Smooth muscle cell (in vitro differentiated cells): ENCODE data around the gene HOXD13. TPM values are rescaled to one million over a fixed set of nuclear protein-coding genes. Genes with fewer than 3 reads are reported as not detected.

ENCODE experiments used
- DNase-seq: peaks from one replicate; lab custom pipeline; 2025; ENCODE audit not compliant: unreplicated experiment; lab: John Stamatoyannopoulos, UW
- H2AFZ ChIP-seq: fragments of 200-600 bp; sonication (generic); 2 replicates; pipeline ENCODE4 v1.6.0; 2016; ENCODE audit warnings: antibody characterized with exemption, low read depth, mild to moderate bottlenecking
- H3F3A ChIP-seq: fragments of 200-600 bp; sonication (generic); 2 replicates; pipeline ENCODE4 v1.6.0; 2017; ENCODE audit warnings: antibody characterized with exemption, low read depth
- H3K27ac ChIP-seq: fragments of 200-600 bp; sonication (generic); 2 replicates; pipeline ENCODE4 v1.5.1; 2016; ENCODE audit warnings: low read depth, mild to moderate bottlenecking
- H3K27me3 ChIP-seq: fragments of 200-600 bp; sonication (generic); 2 replicates; pipeline ENCODE4 v1.6.1; 2016; ENCODE audit warnings: low read depth, mild to moderate bottlenecking
- H3K36me3 ChIP-seq: fragments of 200-600 bp; sonication (generic); 2 replicates; pipeline ENCODE4 v1.5.1; 2016; ENCODE audit warnings: low read depth
- H3K4me1 ChIP-seq: fragments of 200-600 bp; sonication (generic); 2 replicates; pipeline ENCODE4 v1.5.1; 2016; ENCODE audit warnings: low read depth
- H3K4me2 ChIP-seq: fragments of 200-600 bp; sonication (generic); 2 replicates; pipeline ENCODE4 v1.6.0; 2016; ENCODE audit warnings: mild to moderate bottlenecking
- H3K4me3 ChIP-seq: fragments of 200-600 bp; sonication (generic); 2 replicates; pipeline ENCODE4 v1.5.1; 2016; ENCODE audit warnings: mild to moderate bottlenecking
- H3K79me2 ChIP-seq: fragments of 200-600 bp; sonication (generic); 2 replicates; pipeline ENCODE4 v1.6.0; 2016; ENCODE audit warnings: low read depth, mild to moderate bottlenecking
- H3K9ac ChIP-seq: fragments of 200-600 bp; sonication (generic); 2 replicates; pipeline ENCODE4 v1.6.0; 2016; ENCODE audit warnings: low read depth
- H3K9me3 ChIP-seq: fragments of 200-600 bp; sonication (generic); replicated peaks from 2 replicates; pipeline ENCODE4 v1.5.1; 2016; ENCODE audit warnings: low read depth
- H4K20me1 ChIP-seq: fragments of 200-600 bp; sonication (generic); 2 replicates; pipeline ENCODE4 v1.6.0; 2016; ENCODE audit warnings: low read depth
- CTCF ChIP-seq: fragments of 200-600 bp; sonication (generic); IDR thresholded peaks from 2 replicates; pipeline ENCODE4 v1.5.1; 2017; ENCODE audit warnings: borderline replicate concordance, mild to moderate bottlenecking, antibody characterized with exemption; ENCODE audit not compliant: insufficient read depth, poor library complexity, severe bottlenecking
- WGBS: methylation state at CpG from one replicate; pipeline ENCODE4 v1.1.7; 2016; ENCODE audit warnings: low lambda C conversion rate; 5-methylcytosine and 5-hydroxymethylcytosine counted together
- polyA plus RNA-seq: library from polyadenylated mRNA; unstranded; fragments of >200 nt; fragmentation: Nextera tagmentation; extraction: Ambion mirVana; gene quantifications from 2 replicates; pipeline ENCODE4 v1.2.1, GENCODE V29; 2016
- total RNA-seq: library from RNA; depleted of rRNA; stranded (reverse); fragments of >200 nt; gene quantifications from 2 replicates; pipeline ENCODE4 v1.2.3, GENCODE V29; 2014

HOXD13 gene
- total and polyA plus RNA-seq, 2 experiments from 2014 or later: 0.31 to 1.9 TPM

GRCh38 chr2:176114930-176115625 lies 22.6 kb downstream of the HOXD13 start:
- H3K4me1 ChIP-seq: no peaks in the 10 kb centered on the region
- H3F3A ChIP-seq: no peaks in the 10 kb centered on the region
- H3K36me3 ChIP-seq: no peaks in the 10 kb centered on the region
- H2AFZ ChIP-seq: no peak overlapping the region
- no peak overlapping the region for H3K4me3 ChIP-seq
- TF ChIP-seq CTCF: no peak
- H3K27me3 ChIP-seq: peaks cover 100% of the 10 kb centered on the region
- H3K9ac ChIP-seq: no peak overlapping the region
- no peak for DNase-seq
- H3K79me2 ChIP-seq: peaks cover 18% of the 10 kb centered on the region
- no peak overlapping the region for H3K4me2 ChIP-seq
- 66% methylated on average over 16 of the region's 16 CpGs for WGBS
- no peak overlapping the region for H3K27ac ChIP-seq
- H3K9me3 ChIP-seq: no peaks in the 10 kb centered on the region
- peaks cover 99% of the 10 kb centered on the region for H4K20me1 ChIP-seq

DNA sequence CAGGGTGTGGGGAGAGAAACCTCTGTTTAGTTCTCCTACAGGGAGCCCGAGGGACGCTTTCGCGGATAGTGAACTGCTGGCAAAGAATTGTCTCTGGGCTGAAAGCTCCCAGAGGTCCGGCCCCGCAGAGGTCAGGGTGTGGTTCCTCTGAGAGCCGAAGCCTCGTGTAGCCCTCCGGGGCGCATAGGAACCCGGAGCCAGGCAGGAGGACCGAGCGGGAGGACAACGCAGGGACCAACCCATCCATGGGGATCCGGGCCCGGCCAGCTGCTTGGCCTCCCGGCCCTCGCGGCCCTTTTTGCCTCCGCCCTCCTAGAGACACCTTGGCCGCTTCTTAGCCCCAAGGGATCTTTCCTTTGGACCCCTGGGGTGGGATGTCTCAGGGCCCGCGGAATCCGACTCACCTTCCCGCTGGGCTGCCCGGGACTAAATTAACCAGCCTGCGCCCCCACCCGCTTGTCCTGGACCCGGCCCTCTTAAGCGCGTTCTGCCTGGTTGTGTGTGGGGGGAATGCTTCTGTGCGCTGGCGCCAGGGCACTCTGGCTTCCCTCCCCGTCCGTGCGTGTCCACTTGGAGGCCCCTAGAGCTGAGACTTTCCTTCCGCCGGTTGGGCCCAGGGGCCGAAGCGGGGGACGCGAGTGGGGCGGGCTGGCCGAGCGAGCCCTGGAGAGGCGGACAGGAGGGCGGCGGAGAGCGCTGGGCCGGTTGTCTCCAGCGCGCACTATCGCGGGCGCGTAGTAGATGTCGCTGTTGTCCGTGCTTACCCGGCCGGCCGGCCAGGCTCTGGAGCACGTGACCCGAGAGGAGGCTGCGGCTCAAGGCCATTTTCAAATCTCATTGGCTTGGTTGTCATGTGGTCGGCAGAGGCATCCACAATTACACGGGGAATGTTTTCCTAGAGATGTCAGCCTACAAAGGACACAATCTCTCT lies 23.6 kb downstream of the HOXD13 start, which contains the start of gene HOXD10:
TSS of gene HOXD10 (plus strand) at position 896 of the 931 bp plus-strand sequence. CDS start 56 bp downstream, outside the sequence.
- no peak within 1 kb of the TSS for H3K4me3 ChIP-seq
- no peak within 1 kb of the TSS for H3K27ac ChIP-seq
- no peaks in the 10 kb centered on the region for H3K9me3 ChIP-seq
- H4K20me1 ChIP-seq: peaks cover 99% of the 10 kb centered on the region
- H3K36me3 ChIP-seq: no peaks in the 10 kb centered on the region
- H2AFZ ChIP-seq: no peak within 1 kb of the TSS
- no peak within 1 kb of the TSS for H3K4me2 ChIP-seq
- H3K27me3 ChIP-seq: peaks cover 100% of the 10 kb centered on the region
- H3K9ac ChIP-seq: no peak within 1 kb of the TSS
- 25% methylated on average over 48 of the region's 66 CpGs for WGBS
- H3F3A ChIP-seq: no peaks in the 10 kb centered on the region
- no peak for DNase-seq
- peak; percentile 13 for TF ChIP-seq CTCF
- peaks cover 12% of the 10 kb centered on the region for H3K79me2 ChIP-seq
- H3K4me1 ChIP-seq: no peaks in the 10 kb centered on the region

GRCh38 chr2:176117162-176117822 lies 24.8 kb downstream of the HOXD13 start:
- Histone ChIP-seq H2AFZ (no peak overlapping the region), H3K9me3 (no peaks in the 10 kb centered on the region), H3K27me3 (peaks cover 100% of the 10 kb centered on the region), H3F3A (no peaks in the 10 kb centered on the region), H3K9ac (no peak overlapping the region), H3K4me3 (no peak overlapping the region), H3K4me1 (no peaks in the 10 kb centered on the region), H4K20me1 (peaks cover 99% of the 10 kb centered on the region), H3K27ac (no peak overlapping the region), H3K4me2 (no peak overlapping the region), H3K79me2 (peaks cover 9% of the 10 kb centered on the region), H3K36me3 (no peaks in the 10 kb centered on the region)
- WGBS: 87% methylated on average over 40 of the region's 40 CpGs
- no peak for TF ChIP-seq CTCF
- DNase-seq: no peak
